GM18502 (cell line): ENCODE data around the gene BMP4.

Source experiments
- ATAC-seq: cut with Tn5 transposase; IDR thresholded peaks from one replicate; pipeline ENCODE4 v1.9.1; 2021; ENCODE audit warnings: mild to moderate bottlenecking; ENCODE audit not compliant: unreplicated experiment, poor library complexity

Gene BMP4

GRCh38 chr14:53967606-53968005, 11.0 kb upstream of the BMP4 start:
- ATAC-seq = no peak

DNA sequence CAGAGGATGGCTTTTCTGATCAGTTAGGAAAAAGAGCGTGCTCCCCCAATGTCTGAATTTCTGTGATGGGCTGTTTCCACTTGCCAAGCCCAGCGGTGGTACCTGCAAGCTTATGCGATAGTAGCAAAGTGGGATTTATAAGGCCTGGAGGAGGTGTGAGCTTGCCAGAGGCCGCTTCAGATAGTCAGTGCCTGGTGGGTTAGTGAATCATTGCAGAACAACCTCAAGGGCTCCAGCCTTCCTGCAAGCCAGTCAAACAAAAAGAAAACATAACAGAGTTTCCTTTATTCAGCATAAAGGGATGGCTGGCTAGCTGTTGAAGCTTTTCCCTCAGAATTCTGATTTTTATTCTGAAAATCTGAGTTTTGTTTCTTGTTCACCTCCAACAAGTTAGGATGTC, 7.6 kb upstream of the BMP4 start:
- no peak for ATAC-seq

DNA sequence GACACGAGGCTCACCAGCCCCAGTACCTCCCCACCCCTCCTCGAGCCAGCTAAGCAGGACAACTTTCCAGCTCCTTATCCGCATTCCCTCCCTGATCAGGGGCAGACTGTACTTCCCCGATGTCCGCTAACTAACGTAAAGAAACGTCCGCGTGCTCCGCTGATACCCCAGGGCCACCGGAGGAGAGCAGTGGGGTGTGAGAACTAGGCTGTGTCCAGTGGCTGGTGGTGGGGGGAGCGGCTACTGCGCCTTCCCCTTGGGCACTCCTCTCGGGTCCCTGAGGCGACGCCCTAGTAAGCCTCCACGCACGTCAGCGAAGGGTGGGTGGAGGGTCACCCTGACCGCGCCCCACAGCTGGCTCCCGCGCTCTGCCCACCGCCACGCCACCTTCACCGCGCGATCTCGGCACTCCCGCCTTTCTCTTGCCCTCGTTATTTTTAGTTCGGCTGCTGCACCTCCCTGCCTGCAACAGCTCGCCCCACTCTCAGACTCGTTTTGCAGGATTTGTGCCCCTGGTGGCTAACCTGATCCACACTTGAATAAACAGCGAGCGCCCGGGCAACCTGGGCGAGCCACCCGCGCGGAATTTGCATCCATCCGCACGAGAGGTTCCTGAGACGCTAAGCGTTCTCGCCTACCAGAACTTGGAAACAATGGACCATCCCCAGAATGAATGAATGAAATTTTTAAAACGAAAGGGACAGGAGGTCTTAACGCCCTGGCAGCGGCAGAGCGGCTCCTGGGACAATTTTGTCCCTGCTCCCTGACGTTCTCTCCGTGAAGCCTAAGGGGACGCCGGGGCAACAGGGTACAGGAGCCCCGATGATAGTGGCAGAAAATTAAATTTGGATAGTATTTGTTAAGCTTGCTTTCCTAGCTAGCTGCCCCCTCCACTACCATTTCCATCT, 6.9 kb upstream of the BMP4 start:
- ATAC-seq = no peak

DNA sequence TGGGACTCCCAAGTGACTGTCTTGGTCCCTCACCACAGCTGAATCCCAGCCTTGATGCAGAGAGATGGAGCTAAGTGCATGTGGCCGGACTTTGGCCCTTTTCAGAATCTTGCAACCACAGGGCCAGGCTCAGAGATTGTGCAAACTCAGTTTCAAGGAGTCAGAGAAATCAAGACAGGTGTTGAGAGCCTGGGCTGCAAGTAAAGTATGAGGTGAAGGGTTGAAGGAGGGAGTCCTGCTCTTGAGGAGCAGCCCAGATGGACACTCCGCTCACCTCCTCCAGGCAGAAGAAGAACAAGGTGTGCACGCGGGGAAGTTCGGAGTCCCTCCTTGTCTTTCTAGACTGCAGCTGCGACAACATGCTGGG, 6.3 kb upstream of the BMP4 start:
- no peak for ATAC-seq

GRCh38 chr14:53958628-53959027, 2.0 kb upstream of the BMP4 start:
- ATAC-seq = no peak

DNA sequence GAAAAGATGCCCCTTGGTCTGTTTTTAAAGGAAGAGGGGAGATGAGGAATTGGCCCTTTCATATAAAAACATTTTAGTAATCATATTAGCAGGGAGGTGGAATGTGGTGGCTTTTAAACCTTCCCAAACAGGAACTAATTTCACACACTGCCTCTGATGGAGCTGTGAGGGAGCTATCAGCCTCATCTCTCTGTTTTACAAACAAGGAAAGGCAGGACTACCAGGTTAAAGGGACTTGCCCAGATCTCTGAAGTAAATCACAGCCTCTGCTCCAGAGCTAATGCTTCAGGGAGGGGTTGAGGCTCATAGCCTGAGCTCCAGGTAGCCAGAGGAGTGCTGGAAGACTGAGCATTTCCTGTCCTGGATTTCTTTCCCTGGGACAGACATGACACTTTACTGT, 1.1 kb upstream of the BMP4 start:
- ATAC-seq = no peak

GRCh38 chr14:53955671-53956426, 776 bp downstream of the BMP4 start:
- ATAC-seq = no peak

GRCh38 chr14:53955229-53955556, 1.4 kb downstream of the BMP4 start:
- ATAC-seq = no peak

GRCh38 chr14:53954551-53955228, 1.9 kb downstream of the BMP4 start:
- ATAC-seq = no peak

DNA sequence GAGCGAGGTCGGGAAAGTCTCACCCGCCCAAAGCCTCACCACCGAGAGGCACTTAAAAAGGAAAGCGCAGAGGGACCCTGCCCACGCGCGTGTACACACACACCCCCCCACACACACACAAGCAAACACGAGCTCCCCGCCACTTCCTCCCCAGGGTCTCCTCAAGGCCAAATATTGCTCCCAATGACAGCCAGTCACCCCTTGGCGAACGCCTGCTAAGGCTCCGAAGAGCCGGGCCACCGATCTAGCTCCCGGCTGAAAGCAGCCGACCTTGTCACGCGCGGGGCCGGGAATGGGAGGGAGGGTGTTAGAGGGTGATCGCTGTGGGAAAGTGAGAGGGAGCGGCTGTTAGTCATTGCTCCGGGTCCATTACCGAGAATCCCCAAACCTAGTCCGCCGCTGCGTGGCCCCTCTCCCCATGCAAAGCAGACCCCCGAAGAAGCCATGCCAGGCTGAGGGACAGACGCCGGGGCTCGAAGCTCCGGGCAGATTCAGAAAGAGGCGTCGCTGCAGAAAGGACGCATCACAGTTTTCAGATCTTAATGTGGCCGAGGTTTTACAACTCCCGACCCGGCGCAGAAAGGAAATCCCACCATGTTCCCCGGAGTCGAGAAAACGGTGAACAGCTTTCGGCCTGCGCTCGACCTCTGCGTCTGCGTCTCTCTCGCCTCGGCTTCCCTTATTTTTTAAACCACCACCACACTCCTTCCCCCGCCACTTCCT, 2.6 kb downstream of the BMP4 start:
- ATAC-seq = no peak

- ATAC-seq = no peak
These were observed 3.4 kb downstream of the BMP4 start for GRCh38 chr14:53953002-53953827.

GRCh38 chr14:53952533-53952932, 4.1 kb downstream of the BMP4 start:
- no peak for ATAC-seq

DNA sequence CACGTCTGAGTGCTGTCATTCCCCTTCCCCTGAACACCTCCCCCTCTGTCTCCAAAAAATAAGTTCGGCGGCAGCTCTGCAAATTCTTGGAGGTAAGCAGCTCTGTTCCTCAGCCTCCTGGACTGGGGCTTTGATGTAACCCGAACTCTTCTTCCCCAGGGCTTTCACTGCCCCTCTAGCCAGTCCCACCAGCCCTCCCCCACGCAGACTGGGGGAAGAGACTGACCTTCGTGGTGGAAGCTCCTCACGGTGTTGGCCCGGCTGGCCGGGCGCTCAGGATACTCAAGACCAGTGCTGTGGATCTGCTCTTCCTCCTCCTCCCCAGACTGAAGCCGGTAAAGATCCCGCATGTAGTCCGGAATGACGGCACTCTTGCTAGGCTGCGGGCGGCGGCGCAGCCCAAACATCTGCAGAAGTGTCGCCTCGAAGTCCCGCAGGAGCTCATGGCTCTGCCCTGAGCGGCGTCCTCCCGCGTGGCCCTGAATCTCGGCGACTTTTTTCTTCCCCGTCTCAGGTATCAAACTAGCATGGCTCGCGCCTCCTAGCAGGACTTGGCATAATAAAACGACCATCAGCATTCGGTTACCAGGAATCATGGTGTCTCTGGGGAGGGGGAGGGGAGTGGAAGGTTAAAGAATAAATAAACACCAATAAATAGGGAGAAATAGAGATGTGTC, 4.9 kb downstream of the BMP4 start:
- no peak for ATAC-seq

DNA sequence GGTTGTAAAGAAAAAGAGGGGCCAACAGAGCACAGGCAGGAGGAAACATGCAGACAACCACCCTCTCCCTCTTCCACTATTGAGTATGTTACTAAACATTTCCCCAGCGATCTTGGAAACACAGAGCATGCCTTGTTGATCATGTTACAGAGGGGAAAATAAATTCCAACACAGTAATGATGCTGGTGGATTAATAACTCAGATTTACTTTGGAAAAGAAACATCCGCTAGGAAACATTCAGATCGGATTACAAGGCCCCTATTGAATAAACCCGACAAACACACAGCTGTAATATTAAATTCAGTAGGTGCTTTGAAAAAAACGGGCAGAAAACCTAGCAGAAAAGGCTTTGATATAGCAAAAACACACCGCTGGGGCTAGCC, 5.4 kb downstream of the BMP4 start:
- no peak for ATAC-seq

GRCh38 chr14:53950031-53950793, 6.4 kb downstream of the BMP4 start:
- no peak for ATAC-seq

- no peak for ATAC-seq
These were observed 7.4 kb downstream of the BMP4 start for GRCh38 chr14:53949201-53949600.

GRCh38 chr14:53948205-53948884, 8.3 kb downstream of the BMP4 start:
- ATAC-seq = no peak
